Activated CD8-positive, alpha-beta T cell treated with anti-CD3 and anti-CD28 coated beads for 36 hours (primary cell): ENCODE results near the gene ZNF19. TPM values are rescaled to one million over a fixed set of nuclear protein-coding genes. Genes with fewer than 3 reads are reported as not detected.
A peak's percentile ranks its signal among the peaks of the same experiment; 100 is the strongest.

Experiments
- ATAC-seq: fragments of 200-7000 bp; cut with Tn5 transposase; one replicate; pipeline ENCODE4 v1.10.0; 2021; ENCODE audit warnings: mild to moderate bottlenecking, moderate library complexity
- CTCF ChIA-PET: fragments of 350-600 bp; sonication (Branson Sonifier 250); formaldehyde crosslinking; loops from one replicate; lab custom pipeline; 2021; ENCODE audit warnings: antibody characterized with exemption; lab: Charles Lee
- POLR2A ChIA-PET: fragments of 350-600 bp; sonication (Branson Sonifier 250); formaldehyde crosslinking; loops from one replicate; lab custom pipeline; 2021; ENCODE audit warnings: antibody characterized with exemption; lab: Charles Lee
- DNase-seq: peaks from one replicate; pipeline ENCODE4 v3.0.0-alpha.2; 2020
- H3K27ac Mint-ChIP-seq: one replicate; pipeline ENCODE4 v1.8.0; 2021; ENCODE audit warnings: mild to moderate bottlenecking, mixed read lengths
- H3K27me3 Mint-ChIP-seq: one replicate; pipeline ENCODE4 v1.8.0; 2021; ENCODE audit warnings: mixed read lengths
- H3K36me3 Mint-ChIP-seq: one replicate; pipeline ENCODE4 v1.8.0; 2021; ENCODE audit warnings: low read depth, mixed read lengths
- H3K4me1 Mint-ChIP-seq: one replicate; pipeline ENCODE4 v1.8.0; 2021; ENCODE audit warnings: low read depth, mixed read lengths
- H3K4me3 Mint-ChIP-seq: one replicate; pipeline ENCODE4 v1.8.0; 2021; ENCODE audit warnings: mild to moderate bottlenecking, moderate library complexity, mixed read lengths
- H3K9me3 Mint-ChIP-seq: one replicate; pipeline ENCODE4 v1.8.0; 2021; ENCODE audit warnings: mixed read lengths
- CTCF ChIP-seq: fragments of 200-600 bp; IDR thresholded peaks from one replicate; pipeline ENCODE4 v1.8.0; 2022; ENCODE audit warnings: antibody characterized with exemption, mild to moderate bottlenecking
- intact Hi-C: fragments of 100-400 bp; cut with micrococcal nuclease; formaldehyde crosslinking; loops from one replicate; pipeline ENCODE4 v1.10.0; 2022
- total RNA-seq, 2 experiments: library from RNA; stranded (reverse); gene quantifications; one replicate each; pipeline ENCODE4 v1.2.3, GENCODE V29; 2021

Gene ZNF19
- 1 to 10 TPM; 3.9 to 4.1 TPM for total RNA-seq

GRCh38 chr16:71489122-71489521 lies at the start of gene ZNF19:
Gene ZNF19 (minus strand): TSS chr16:71489324. CDS start chr16:71482114, 7,210 bp downstream.
- H3K4me1 Mint-ChIP-seq, result peaks cover 9% of the 10 kb centered on the region
- peaks cover 2% of the 10 kb centered on the region for H3K27me3 Mint-ChIP-seq
- ATAC-seq, result no peak
- H3K4me3 Mint-ChIP-seq, result no peak within 1 kb of the TSS
- H3K27ac Mint-ChIP-seq, result no peak within 1 kb of the TSS
- DNase-seq, result no peak
- ChIA-PET POLR2A (interaction anchor here (0.8 kb wide), 1 partner anchor 31 kb away, joined by 3 read pairs; no protein-coding TSS in a partner anchor), CTCF (interaction anchor here (1.2 to 2.3 kb wide), 4 partner anchors 8 to 122 kb away, joined by 3 to 19 read pairs (median 6); no protein-coding TSS in a partner anchor)
- intact Hi-C loops, result no loop called here
- no peaks in the 10 kb centered on the region for H3K9me3 Mint-ChIP-seq
- no peaks in the 10 kb centered on the region for H3K36me3 Mint-ChIP-seq
- TF ChIP-seq CTCF, result no peak

- peak; percentile 76 for ATAC-seq
- CTCF ChIA-PET, result interaction anchor here (1.1 to 2.9 kb wide), 6 partner anchors 11 to 126 kb away, joined by 3 to 27 read pairs (median 11); partner anchors contain the start of gene CHST4
Observed at GRCh38 chr16:71537643-71538042, 48.5 kb upstream of the ZNF19 start.

GRCh38 chr16:71536752-71537499 lies 47.8 kb upstream of the ZNF19 start:
- no peak for ATAC-seq
- no peaks in the 10 kb centered on the region for H3K9me3 Mint-ChIP-seq
- H3K4me3 Mint-ChIP-seq, result no peak overlapping the region
- DNase-seq, result no peak
- H3K36me3 Mint-ChIP-seq, result no peaks in the 10 kb centered on the region
- TF ChIP-seq CTCF, result no peak
- H3K27ac Mint-ChIP-seq, result no peak overlapping the region
- intact Hi-C loops, result no loop called here
- H3K27me3 Mint-ChIP-seq, result no peaks in the 10 kb centered on the region
- H3K4me1 Mint-ChIP-seq, result no peaks in the 10 kb centered on the region
- ChIA-PET CTCF (interaction anchor here (1.0 kb wide), 1 partner anchor 124 kb away, joined by 4 read pairs; no protein-coding TSS in a partner anchor), POLR2A (no interaction called here)

More at GRCh38 chr16:71537643-71538042, 48.5 kb upstream of the ZNF19 start:
- intact Hi-C loops, result no loop called here
- no peaks in the 10 kb centered on the region for H3K36me3 Mint-ChIP-seq
- H3K4me3 Mint-ChIP-seq, result no peak overlapping the region
- H3K4me1 Mint-ChIP-seq, result no peaks in the 10 kb centered on the region
- POLR2A ChIA-PET, result no interaction called here
- H3K9me3 Mint-ChIP-seq, result no peaks in the 10 kb centered on the region
- H3K27ac Mint-ChIP-seq, result no peak overlapping the region
- peak; percentile 69 for DNase-seq
- peaks cover 4% of the 10 kb centered on the region for H3K27me3 Mint-ChIP-seq
- peak; percentile 49 for TF ChIP-seq CTCF

- Mint-ChIP-seq H3K9me3 (no peaks in the 10 kb centered on the region), H3K27ac (no peak overlapping the region), H3K4me1 (no peaks in the 10 kb centered on the region), H3K27me3 (peaks cover 4% of the 10 kb centered on the region), H3K4me3 (no peak overlapping the region), H3K36me3 (no peaks in the 10 kb centered on the region)
- POLR2A ChIA-PET, result no interaction called here
- ATAC-seq (no peak), DNase-seq (no peak)
- intact Hi-C loops, result no loop called here
- CTCF ChIA-PET, result no interaction called here
- no peak for TF ChIP-seq CTCF
Observed at GRCh38 chr16:71532366-71532765, 43.2 kb upstream of the ZNF19 start.

GRCh38 chr16:71528863-71529262 lies 39.7 kb upstream of the ZNF19 start:
- Mint-ChIP-seq H3K27me3 (peaks cover 16% of the 10 kb centered on the region), H3K36me3 (no peaks in the 10 kb centered on the region), H3K9me3 (no peaks in the 10 kb centered on the region), H3K27ac (no peak overlapping the region), H3K4me3 (no peak overlapping the region), H3K4me1 (peaks cover 6% of the 10 kb centered on the region)
- ChIA-PET CTCF (interaction anchor here (1.2 kb wide), 1 partner anchor 9 kb away, joined by 3 read pairs; no protein-coding TSS in a partner anchor), POLR2A (no interaction called here)
- no peak for DNase-seq
- ATAC-seq, result no peak
- no peak for TF ChIP-seq CTCF
- intact Hi-C loops, result no loop called here
